GM19099 (cell line): ENCODE data around the gene SLC2A4RG.

Source experiments
- POLR2A ChIP-seq: IDR thresholded peaks from 3 replicates; pipeline ENCODE4 v1.6.1; 2011; ENCODE audit warnings: low read depth; ENCODE audit not compliant: insufficient read length; ENCODE audit errors: extremely low read depth

SLC2A4RG gene

DNA sequence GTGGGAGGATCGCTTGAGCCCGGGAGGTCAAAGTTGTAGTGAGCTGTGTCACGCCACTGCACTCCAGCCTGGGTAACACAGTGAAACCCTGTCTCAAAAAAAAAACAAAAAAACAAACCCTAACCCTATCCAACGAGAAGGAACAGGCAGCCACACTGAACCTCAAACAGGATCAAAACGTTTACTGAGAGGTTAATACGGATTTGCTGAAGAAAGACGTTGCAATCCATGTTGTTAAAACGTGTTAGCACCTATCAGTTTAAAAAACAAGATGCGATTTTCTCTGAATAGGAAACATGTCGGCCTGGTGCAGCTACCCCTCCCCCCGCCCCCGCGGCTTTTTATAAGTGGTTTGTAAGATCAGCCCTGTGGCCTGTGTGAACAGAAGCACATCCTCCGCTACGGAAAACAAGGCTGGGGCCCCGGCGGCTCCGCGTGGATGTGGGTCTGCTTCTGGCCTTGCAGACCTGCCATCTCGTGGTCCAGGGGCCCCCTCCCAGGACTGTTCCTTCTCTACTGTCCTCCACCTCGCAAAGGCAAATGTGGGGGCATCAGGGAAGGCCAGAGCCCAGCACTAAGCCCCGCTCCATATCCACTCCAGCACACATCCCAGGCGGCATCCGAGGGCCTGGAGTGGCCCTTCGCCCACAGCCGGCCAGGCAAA lies 11.4 kb downstream of the SLC2A4RG start:
- no peak for TF ChIP-seq POLR2A

DNA sequence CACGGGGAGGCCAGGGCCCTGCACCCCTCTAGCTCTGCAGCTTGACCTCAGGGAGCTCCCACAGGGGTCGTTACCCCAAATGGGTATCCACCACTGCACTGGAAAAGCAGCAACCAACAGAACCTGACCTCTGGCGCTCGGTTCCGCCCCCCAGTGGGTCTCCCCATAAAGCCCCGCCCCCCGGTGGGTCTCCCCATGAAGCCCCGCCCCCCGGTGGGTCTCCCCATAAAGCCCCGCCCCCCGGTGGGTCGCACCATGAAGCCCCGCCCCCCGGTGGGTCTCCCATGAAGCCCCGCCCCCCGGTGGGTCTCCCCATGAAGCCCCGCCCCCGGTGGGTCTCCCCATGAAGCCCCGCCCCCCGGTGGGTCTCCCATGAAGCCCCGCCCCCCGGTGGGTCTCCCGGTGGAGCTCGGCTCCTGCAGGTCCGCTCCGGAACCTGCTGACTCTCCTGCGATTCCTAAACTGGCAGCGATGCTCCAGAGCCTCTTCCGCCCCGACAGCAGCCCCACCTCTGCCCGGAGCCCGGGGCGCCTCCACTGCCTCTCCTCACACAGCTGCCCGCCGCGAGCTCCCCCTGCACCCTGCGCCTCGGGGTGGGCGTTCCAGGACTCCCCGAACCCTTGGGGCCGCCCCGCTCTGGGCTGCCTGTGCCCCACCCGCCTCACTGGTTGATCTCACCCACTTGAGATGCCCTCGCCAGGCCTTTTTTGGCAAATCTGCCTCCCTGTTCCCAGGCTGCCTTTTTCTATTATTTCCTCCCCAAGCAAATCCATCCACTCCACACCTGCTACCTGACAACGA lies 12.1 kb downstream of the SLC2A4RG start:
- no peak for TF ChIP-seq POLR2A

DNA sequence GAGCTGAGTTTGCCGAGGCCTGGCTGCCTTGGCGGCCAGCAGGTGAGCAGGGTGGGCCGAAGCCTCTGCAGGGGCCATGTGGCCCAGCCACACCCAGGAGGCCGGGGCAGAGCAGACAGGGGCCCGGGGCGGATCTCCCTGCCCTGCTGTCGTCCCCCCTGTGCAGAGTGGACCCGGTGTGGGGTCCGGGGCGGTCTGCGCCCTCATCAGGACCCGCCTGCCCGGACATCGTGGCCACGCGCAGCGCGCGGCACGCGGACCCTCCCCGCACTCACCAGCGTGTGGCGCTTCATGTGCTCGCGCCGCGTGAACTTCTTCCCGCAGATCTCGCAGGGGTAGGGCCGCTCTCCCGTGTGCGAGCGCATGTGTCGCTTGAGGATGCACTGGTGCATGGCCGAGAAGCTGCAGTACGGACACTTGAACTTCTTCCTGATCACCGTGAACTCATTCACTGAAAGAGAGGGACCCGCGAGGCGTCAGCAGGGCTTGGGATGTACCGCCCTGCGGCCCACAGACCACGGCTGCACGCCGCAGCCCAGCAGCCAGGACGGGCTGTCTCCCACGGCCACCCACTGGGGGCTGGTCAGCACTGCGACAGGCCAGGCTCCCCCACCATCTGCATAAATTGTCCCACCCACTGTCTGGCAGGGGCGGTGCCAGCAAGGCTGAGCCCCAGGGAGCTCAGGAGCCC lies 13.0 kb downstream of the SLC2A4RG start:
- no peak for TF ChIP-seq POLR2A

DNA sequence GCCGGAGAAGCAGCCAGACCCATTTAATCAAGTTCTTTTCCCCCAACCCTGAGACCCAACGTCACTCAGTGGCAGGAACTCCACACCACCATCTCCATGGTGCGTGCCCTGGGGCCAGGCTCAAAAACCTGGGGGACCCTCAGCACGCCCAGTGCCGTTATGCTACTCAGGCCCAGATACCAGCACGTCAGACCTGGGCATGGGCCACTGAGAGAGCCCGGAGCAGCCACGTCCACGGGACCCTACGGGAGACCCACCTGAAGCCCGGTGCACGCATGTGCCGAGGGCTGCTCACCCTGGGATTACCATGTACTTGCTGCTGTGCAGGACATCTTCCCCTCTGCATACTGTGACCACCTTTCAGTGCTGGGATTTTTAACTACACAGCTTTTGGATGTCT lies 13.8 kb downstream of the SLC2A4RG start:
- TF ChIP-seq POLR2A: no peak

DNA sequence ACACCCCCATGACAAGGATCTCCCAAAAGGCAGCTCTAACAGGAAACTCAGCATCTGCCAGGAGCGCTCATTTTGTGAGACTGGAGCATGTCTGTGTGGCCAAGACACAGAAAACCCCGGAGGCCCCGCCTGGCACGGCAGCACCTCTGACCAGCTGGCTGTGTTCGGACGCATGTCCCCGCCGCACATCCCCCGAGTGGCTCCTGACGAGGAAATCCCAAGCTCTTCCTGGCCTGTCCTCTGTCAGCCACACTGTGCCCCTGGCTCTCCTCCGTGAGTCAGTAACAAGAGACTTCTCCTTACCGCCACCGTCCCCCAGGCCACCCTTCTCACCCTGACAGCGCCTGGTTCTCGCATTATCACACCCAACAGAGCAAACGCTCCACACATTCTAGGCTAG lies 14.4 kb downstream of the SLC2A4RG start:
- no peak for TF ChIP-seq POLR2A

DNA sequence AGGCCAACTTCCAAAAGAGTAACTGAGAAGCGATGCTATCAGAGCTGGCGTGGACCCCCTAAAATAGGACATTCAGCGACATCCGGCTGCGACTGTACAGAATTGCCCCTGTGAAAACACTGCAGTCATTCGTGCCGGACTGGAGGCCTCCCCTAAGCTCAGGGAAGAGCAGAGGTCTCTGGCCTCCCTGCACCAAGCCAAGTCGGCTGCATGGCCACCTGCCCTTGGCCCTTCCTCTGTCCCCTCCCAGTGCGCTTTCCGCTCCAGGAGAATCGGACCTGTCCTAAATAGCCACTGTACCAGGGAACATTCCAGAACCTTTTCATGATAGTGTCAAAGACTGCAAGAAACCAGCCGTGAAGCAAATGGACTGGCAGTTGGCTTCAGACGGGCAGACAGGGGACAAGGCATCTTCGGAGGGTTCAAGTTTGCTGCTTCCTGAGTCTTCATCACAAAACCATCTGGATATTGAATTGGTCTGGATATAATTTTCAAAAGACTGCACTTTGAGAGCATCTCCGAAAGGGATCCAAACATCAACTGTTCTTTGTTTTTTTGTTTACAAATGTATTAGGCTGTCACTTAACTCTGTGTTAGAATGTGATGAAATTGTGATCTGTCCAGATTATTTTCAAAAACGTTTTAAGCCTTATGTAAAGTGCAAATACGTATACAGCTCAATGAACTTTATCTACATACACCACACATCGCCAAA lies 16.5 kb downstream of the SLC2A4RG start:
- TF ChIP-seq POLR2A: no peak

DNA sequence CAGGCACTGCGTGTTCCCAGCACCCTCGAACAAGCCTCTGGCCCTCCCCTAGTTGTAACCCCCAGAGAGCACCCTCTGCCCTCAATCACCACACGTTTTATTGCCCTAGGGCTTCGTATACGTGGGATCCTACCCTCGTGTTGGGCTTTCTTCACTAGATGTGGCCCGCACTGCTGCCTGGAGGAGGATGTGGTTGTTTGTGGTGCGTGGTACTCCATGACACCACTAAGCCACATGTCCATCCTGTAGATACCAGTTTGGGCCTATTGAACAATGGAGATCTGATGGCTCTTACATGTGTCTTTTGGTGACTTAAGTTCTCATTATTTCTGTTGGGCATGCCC lies 17.0 kb downstream of the SLC2A4RG start:
- TF ChIP-seq POLR2A: no peak

DNA sequence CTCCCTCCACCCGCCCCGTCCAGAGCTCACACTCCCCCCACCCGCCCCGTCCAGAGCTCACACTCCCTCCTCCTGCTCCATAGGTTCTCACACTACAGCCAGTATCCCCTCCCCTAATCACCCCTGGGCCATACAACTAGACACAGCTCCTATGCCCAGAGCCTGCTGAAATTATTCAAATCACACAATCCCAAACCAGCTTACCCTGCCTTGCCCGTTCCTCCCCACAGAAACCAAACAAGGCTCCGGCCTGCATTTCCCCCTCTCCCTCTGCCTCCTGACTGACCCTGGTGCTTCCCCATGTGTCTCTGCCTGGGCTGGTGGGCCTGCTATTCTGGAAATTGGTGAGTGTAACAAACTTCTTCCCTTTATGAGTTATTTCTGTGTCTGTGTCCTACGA lies 18.6 kb downstream of the SLC2A4RG start:
- no peak for TF ChIP-seq POLR2A

DNA sequence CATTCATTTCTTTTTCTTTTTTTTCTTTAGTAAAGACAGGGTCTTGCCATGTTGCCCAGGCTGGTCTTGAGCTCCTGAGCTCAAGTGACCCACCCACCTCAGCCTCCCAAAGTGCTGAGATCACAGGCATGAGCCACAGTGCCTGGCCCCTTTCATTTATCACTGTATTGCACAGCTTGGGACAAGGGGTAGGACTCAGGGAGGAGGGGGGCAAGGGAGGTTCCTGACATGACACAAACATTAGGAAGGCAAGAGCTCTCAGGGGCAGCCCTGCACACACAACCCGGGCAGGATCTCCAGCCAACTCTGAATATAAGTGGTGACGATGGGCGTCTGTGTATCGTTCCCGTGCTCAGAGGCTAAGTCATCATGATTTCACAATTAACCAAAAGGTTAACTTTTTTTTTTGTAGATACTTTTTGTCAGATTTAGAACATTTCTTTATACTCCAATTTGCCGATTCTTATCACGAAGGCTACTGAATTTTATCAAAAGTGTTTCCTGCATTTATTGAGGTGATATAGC lies 19.9 kb downstream of the SLC2A4RG start:
- TF ChIP-seq POLR2A: no peak

DNA sequence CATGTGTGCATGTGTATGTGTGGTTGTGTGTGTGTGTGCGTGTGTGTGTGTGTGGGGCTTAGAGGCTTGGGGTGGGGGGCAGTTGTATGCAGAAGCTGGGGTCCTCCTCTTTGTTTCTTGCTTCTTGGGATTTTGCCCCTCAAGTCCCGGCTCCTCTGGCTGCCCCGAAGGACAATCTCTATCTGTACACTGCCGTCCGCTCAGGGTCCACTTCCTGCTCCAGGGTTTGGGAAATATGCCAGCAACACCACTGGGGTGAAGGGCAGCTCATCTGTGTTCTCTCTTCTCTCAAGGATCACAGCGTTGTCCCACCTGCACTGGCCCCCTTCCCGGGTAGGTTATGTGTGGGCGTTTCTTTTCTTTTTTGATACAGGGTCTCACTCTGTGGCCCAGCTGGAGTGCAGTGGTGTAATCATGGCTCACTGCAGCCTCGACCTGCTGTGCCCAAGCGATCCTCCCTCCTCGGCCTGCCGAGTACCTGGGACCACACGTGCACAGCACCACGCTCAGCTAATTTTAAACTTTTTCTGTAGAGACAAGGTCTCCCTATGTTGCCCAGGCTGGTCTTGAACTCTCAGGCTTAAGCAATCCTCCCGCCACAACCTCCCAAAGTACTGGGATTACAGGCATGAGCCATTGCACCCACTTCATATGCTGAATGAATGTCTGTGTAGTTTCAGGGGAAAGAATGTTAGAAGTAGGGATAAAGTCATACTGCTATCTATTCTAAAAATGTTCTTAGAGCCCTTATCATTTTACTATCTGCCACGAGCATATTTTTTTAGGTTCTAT lies 25.7 kb downstream of the SLC2A4RG start:
- no peak for TF ChIP-seq POLR2A

DNA sequence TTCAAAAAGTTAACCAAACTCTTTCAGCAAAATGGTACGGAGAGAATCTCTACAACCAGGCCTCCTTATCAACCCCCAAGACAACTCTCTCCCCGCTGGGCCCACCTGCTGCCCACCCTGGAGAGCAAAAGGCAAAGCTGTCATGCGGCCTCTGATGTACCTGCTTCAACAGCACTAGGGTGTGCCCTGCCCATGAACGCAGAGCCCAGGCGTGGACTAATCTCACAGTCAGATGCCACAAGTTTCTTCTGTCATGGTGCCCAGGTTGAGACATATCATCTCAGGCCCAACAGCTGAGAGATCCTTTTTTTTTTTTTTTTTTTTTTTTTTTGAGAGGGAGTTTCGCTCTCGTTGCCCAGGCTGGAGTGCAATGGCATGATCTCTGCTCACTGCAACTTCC lies 26.3 kb downstream of the SLC2A4RG start:
- TF ChIP-seq POLR2A: no peak

DNA sequence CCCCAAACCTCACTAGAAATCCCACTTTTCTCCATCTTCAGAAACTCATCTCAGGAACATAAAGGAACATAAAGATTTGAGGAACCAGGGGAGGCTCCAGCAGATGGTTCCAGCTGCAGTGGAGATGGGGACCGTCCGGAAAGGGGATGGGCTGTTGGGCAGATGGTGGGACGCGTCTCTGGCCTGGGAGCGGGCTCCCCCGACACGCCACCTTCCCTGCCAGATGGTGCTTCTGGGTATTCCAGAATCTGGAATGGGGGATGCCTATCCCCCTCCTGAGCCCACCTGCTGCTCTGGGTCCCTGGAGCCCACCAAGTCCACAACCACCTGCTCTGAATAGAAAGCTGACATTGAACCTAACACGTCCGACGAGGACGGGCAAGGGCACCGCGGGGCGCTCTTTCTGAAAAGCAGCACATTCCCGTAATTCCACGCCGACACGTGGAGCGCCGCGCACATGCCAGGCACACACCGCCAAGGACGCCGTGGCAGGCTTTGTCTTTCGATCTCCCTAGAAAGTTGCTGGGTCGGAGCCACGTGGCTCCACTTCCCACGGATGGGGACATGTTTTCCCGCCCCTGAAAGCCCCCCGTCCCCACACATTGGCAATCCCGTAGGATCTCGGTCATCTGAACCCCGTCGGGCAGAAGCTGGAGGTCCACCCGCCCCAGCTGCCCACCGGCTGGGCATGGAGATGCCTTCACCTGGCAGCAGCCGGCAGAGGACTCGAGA lies 27.3 kb downstream of the SLC2A4RG start:
- TF ChIP-seq POLR2A: no peak

DNA sequence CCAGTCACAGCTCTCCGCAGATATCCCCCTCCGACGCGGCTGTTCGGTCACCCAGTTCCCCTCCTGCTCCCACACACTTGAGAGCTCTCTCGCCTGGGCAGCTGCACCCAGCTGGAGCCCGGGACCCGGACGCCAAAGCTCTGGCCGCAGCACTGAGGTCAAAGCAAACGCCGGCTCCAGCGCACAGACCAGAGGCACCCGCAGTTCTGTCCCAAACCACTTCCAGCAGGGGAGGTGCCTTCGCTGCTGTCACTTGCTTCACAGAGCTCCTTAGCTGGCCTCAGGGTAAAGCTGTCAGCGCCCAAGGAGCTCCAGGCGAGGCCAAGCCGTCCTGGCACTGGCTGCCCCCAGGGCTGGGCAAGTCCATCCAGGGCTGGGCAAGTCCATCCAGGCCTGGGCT lies 27.9 kb downstream of the SLC2A4RG start:
- no peak for TF ChIP-seq POLR2A

DNA sequence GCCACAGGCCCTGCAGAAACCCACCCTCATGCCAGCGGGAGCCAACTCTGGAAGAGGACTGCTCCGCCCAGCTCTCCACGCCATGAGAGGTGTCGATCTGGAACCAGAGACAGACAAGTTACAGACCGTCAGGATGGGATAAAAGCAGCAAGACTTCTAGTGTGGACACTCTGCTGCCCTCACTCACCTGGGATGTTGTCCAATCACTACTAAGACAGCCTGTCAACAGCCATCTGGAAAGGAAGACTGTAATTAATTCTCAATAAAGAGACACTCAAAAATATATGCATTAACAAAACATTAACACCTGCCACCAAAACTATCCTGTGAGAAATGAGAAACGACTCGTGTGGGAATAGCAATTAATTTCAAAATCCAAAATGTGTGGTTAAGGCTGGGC lies 28.3 kb downstream of the SLC2A4RG start:
- TF ChIP-seq POLR2A: no peak
